ENCODE data around the gene PLET1.

Gene PLET1

DNA sequence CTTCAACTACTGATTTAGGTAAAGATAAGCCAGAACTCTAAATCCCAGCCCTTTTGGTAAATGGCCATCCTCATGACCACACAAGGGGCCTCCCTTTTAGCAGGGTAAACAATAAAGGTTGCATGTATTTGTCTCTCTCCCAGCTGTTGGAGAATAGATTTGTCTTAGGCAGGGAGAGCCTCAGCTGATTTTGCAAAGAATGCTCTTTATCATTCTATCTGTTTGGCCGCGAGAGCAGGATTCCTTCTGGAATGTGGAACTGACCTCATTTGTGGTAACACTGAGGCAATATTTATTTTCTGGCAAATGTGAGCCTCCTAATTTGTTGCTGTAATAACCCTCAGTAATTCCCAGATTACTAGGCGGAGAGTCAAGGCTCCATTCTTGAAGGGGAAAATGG is 19.2 kb downstream of the PLET1 start:
- no peak for DNase-seq (ENCODE audit: low spot score)

DNA sequence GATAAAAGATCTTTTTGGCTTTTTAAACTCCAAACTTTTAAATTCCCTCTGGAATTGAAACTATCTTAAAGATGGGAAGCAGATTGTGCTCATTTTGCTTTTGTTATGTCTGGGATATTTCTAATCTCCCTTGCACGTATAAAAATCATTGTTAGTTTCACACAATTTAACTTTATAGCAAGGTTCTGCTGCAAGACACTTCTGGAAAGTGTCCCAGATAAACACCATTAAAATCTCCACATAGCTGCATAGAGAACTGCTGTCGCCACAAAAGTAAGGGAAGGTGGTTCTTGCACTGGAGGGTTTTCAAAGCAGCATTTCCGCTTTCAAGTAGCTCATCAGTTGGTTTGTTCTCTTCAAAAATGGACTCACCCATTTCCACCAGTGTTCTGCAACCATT is 22.6 kb downstream of the PLET1 start:
- DNase-seq (ENCODE audit: low spot score), result no peak

DNA sequence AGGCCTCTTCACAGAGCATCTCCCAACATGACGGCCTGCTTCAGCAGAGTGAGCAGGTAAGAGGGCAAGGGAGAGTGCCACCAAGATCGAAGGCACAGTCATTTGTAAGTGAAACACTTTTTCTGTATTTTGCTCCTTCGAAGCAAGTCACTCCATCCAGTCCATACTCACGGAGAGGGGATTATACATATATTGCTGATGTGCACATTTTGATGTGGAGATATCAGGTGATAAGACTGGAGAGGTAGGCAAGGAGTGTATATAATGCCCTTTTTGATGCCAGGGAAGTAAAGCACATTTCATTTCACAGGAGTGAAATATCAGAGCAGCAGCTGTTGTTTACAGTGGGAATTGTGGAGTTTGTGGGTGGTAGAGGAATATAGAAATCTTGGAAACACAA is 23.2 kb downstream of the PLET1 start:
- DNase-seq (ENCODE audit: low spot score), result no peak

DNA sequence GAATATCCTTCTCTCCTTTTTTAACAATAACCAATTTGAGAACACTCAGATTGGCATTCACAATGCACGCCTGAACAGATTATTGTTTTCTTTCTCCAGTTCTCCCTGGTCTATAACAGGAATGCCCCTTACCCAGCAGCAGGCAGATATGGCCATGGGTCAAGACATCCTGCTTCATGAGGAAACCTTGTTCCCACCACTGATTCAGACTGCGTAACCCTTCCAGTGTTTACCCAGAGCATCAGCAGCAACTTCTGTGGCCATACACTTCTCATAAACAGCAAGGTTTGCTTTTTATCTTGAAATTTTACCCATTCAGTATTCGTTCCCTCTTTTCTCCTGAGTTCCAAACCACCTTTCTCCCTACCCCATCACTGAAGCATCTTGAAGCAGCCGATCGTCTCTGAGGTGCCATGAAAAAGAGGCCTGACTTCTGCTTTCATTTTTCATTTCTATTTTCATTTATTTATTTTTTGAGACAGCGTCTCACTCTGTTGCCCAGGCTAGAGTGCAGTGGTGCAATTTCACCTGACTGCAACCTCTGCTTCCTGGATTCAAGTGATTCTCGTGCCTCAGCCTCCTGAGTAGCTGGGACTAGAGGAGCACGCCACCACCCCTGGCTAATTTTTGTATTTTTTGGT is 24.8 kb downstream of the PLET1 start:
- no peak for DNase-seq (ENCODE audit: low spot score)

DNA sequence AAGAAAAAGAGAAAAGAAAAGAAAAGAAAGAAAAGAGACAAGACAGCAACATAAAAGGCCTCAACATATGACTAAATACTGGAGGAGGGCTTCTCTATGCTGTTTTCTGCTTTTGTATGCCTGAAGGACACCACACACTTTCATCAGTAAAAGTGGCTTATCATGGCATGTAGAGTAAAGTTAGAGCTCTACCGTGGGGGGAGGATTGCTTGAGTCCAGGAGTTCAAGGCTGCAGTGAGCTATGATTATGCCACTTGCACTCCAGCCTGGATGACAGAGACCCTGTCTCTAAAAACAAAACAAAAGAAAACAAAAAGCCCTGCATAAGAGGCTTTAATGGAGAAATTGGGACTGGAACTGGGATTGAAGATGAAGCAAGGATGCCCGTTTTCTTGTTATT is 28.7 kb downstream of the PLET1 start:
- DNase-seq (ENCODE audit: low spot score), result no peak

DNA sequence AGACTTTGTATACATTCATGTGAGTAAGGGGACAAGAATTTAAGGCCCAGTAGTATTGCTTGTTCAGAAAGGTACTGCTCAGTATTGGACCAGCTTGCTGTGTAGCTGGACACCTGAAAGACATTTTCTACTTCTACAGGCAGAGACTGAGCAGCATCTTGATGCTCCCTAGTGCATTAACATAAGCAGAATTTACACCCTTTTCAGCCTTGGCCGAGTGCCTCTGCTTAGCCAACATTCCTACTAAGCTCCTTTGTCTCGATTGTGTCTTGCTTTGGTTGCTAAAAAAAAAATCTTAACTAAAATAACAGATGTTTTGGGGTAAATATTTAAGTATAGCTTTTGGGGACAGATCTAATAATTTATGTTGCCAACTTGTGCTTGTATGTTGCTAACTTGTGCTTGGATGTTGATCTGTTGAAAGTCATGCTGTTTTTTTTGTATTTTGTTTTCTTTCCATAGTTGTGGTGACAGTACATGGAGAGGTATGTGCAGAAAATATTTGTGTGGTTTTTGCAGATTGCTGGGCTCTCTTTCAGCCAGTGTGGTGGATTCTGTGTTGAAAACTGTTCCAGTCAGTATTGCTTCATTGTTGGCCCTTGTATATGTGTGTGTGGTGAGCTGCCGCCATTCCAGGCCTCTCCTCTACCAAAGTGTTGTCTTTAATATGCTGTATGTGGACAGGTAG is 30.8 kb downstream of the PLET1 start:
- DNase-seq (ENCODE audit: low spot score), result no peak

DNA sequence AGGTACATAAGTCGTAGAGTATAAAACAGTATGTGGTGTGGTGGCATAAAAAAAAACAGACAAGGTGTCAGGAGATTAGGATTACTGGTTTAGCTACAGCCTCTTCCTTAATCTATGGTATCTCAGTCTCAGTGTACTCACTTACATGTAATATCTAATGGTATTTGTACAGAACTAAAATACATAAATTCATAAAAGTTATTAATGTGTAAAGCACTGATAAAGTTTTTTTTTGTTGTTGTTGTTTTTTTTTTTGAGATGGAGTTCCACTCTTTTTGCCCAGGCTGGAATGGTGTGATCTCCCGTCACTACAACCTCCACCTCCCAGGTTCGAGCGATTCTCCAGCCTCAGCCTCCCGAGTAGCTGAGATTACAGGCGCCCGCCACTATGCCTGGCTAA is 31.5 kb downstream of the PLET1 start:
- DNase-seq (ENCODE audit: low spot score), result no peak

DNA sequence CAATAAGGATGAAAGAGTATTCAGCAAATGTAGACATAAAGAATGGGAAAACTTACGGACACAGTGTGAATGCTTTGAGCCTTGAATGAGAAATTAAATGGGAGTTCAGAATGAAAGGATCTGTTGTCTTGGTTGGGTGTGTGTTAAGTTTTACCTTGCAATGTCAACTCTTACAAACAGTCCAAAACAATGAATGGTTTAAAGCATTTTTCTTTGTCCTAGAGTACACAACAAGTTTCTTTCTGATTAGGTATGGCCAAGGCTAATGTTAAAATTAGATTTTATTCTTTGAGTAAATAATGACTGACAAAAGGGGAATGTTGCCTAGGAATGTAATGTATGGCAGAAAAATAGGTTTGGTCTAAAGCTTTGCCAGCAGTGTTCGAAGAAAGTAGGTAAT is 32.0 kb downstream of the PLET1 start:
- no peak for DNase-seq (ENCODE audit: low spot score)

DNA sequence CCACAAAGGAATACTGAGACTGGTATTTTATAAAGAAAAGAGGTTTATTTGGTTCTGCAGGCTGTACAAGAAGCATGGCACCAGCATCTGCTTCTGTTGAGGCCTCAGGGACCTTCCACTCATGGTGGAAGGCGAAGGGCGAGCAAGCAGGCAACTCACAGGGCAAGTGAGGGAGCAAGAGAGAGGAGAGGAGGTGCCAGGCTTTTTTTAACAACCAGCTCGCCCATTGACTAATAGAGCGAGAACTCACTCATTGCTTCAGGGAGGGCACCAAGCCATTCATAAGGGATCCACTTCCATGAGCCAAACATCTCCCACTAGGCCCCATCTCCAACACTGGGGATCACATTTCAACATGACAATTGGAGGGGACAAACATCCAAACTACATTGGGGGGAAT is 33.2 kb downstream of the PLET1 start:
- DNase-seq (ENCODE audit: low spot score), result no peak

DNA sequence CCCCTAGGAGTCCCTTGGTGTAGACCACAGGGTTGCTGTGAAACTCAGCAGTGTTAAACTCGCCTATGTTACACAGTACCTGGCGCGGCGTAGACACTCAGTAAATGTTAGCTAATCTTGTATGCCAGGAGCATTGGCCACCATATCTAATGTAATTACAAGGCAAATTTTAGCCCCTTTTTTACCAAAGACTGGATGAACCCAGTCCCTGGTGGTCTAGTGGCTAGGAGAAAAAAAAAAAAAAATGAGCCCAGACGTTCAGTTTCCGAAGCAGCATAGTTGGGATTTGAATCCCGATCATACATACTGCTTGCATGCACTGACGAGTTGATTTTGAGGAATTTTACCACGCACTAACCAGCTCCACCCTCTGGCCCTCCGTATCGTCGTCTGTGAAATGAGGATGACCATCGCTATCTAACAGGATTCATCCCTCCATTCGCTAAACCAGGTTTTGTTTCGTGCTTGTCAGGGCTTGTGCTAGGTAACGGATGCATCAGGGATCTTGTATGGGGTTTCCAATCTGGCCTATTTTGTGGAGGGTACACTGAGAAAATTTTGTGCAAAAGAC is 33.7 kb downstream of the PLET1 start:
- peak; percentile 16 for DNase-seq (ENCODE audit: low spot score)

DNA sequence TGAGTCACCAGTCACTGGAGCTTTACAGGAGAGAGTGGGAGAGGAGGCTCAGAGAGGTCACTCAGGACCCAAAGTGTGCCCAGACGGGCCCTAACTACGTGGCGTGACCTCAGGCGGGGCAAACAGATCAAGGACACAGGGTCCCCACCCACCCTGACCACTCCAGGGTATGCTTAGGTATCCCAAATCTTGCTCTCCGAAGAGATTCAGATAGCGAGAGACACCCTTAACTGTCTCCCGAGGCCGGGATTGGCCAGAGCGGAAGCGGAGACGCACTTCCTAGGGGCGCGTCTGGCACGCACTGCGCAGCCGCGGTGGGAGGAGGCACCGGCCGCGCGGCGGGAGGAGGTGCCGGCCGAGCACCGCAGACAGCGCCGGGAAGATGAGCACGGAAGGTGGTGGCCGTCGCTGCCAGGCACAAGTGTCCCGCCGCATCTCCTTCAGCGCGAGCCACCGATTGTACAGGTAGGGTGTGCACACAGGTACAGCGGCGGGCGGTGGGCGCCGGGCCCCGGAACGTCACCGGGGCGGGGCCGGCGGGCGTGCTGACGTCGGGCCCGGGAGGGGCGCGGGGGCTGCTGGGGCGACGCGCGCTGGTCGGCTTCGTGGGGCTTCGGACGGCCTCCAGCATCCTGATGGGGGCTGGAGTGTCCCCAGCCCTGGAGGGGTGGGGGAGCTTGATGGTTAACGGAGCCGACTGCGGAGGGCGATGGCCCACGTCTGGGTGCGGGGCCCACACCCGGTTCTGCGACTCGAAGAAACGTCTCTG is 34.4 kb downstream of the PLET1 start, which contains the start of gene PTS:
Gene PTS (plus strand): TSS at position 367 of the 769 bp plus-strand sequence. CDS start 16 bp downstream, at position 383.
- peak; percentile 90 for DNase-seq (ENCODE audit: low spot score)

DNA sequence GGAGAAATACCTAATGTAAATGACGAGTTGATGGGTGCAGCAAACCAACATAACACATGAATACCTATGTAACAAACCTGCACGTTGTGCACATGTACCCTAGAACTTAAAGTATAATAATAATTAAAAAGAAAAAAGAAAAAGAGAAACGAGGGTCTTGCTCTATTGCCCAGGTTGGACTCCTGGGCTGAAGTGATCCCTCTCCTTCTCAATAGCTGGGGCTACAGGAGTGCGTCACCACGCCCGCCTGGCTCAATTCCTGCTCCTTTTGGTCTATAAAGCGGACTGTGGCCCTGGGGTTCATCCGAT is 35.0 kb downstream of the PLET1 start:
- DNase-seq (ENCODE audit: low spot score), result no peak

DNA sequence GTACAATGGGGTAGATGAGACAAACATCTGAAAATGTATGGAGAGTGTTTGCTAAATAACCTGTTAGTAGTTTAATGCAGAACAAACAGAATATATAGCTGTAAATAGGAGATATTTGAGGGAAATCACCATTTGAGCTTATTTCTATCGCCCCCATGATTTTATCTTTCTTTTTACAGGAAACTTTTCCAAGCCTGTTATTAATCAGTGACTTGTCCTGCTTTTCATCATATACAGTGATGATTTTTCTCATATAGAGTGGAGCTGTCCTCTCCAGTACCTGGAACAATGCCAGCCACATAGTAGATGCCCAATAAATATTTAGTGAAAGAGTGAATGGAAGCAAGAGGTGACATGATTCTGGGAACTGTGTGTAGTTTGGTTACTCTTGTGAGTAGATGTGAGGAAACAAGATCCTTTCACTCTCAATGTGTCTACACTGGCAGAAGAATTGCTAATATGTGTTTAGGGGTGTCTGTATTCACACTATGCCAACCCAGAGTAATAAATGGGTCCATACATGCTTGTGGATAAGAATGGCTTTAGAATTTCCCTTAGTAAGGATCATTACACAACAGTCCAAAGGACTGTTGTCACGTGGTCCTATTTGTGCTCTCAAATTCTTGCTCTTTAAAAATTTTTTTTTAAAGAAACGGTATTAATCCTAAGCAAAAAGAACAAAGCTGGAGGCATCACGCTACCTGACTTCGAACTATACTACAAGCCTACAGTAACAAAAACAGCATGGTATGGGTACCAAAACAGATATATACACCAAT is 36.7 kb downstream of the PLET1 start:
- DNase-seq (ENCODE audit: low spot score), result no peak

DNA sequence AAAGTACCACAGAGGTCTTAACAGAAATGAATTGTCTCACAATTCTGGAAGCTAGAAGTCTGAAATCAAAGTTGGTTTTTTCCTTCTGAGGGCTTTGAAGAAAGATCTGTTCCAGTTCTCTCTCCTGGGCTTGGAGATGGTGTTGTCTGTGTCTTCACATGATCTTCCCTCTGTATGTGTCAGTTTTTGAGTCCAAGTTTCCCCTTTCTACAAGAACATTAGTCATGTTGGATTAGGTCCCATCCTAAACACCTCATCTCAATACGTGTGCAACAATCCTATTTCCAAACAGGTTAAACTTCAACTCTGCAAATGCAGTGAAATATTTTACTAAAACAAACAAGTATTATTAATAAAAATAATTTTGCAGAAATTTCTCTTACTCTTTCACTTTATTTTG is 37.5 kb downstream of the PLET1 start:
- no peak for DNase-seq (ENCODE audit: low spot score)

DNA sequence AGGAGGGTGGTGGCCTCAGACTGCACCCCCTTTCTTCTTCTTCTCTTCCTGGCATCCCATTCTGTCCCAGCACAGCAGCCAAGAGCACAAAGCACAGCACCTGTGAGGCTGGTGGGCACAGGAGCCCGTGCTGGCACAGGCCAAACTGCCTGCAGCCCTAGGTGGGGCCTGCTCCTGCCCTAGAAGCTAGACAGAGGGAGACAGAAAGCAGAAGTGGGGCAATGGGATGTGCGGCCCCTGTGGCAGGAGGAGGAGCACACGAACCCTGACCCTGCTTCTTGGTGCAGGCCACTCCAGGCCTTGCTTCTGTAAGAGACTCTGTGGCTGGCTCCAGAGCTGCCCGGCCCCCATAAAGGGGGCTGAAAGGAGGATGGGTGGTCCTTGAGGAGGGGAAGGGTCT is 38.4 kb downstream of the PLET1 start:
- DNase-seq (ENCODE audit: low spot score), result no peak

DNA sequence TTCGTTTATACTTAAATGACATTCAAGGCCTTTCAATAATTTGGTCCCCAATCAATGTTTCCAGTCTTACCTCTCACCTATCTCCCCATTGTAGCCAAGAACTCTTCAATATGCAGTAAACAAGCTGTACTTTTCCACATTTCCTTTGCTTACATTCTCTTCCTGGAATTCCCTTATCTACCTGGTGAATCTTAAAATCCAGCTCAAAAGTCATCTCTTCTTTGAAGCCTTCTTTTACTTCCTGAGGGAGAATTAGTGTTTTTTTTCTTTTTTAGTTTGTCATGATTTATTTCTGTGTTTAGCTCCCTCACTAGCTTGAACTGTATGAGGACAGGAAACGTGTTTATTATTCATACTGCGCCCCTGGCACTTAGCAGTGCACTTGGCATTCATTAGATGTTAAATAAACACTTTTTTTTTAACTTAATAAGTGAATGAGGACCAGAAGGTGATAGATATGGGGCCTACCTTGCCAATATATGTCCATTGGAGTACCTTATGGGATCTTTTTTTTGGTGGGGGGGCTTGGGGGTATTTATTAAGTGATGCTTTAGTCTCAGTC is 39.3 kb downstream of the PLET1 start:
- DNase-seq (ENCODE audit: low spot score), result no peak

DNA sequence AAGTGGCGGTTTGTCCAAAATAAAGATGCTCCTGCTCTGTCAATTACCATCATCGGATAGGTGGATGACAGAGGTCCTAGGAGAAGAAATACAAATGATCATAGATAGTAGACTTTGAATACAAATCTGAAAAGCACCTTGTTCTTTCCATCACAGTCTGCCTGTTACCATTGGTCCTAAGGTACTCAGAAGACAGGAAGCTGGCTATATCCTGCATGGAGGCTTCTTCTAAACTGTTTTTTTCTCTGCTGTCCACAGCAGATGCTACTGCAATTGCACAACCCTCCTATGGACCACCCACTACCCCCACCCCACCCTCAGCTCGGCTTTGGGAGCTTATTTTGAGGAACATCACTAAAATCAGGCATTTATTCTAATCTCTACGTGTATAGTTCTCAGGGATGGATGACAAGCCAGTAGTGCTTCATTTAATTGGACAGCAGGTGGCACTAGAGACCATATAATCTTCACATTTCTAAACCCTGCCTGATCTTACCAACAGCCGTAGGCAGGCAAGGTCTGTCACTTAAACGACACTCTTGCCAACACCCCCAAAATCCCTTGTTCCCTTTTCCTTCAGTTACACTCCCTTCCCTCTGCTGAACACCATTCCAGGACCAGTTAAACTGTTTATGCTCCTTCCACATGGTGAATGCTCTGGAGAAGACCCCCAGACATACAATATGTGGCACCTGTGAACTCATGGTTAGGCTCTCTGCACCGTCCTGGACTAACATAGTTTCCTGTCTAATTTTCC is 41.0 kb downstream of the PLET1 start:
- peak; percentile 61 for DNase-seq (ENCODE audit: low spot score)

DNA sequence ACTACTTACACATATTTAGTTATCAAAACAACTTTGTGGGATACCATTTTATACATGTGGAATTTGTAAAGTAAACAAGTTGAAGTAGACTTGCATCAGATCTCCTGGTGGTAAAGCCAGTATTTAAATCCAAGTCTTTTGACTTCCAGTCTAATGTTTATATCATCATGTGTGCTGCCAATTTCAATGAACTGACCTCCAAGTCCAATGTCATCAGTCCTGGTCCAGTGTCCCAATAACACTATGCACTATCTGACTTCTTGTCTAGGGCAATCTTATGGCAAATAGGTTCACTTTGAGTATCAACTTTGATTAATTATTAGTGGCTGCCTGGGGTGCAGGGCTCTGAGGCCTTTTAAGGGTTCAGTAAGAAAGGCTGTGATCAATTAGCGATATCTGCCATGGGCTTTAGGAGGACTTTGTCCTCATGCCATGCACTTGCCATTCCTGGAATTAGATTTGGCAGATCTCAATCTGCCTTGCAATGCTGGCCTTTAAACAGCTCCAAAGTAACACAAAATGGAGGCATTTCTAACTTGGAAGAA is 44.0 kb downstream of the PLET1 start:
- no peak for DNase-seq (ENCODE audit: low spot score)

DNA sequence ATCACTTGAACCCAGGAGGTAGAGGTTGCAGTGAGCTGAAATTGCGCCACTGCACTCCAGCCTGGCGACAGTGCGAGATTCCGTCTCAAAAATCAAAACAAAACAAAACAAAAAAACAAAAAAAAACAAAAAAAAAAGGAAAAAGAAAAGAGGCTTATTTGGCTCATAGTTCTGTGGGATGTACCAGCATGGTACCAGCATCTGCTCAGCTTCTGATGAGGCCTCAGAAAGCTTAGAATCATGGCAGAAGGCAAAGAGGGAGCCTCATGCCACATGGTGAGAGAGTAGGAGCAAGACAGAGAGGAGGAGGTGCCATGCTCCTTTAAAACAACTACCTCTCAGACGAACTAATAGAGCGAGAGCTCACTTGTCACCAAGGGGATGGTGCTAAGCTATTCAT is 45.0 kb downstream of the PLET1 start:
- no peak for DNase-seq (ENCODE audit: low spot score)

DNA sequence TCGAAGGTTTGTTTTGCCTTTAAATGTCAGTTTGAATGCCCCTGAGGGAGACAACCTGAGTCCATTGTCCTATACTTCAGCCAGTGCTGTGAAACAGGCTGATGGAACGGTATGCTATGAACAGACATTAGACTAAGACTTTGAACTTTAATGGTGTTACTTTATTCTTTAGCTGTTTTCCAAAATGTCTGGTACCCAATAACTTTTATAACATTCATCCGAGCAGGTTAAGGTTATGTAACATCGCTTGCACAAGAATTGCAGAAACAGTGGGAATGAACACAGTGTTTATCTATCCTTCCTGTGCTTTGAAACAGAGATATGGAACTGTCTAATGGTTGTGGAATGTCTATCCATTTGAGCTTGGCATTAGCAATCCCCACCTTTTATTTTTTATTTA is 46.9 kb downstream of the PLET1 start:
- DNase-seq (ENCODE audit: low spot score), result no peak

DNA sequence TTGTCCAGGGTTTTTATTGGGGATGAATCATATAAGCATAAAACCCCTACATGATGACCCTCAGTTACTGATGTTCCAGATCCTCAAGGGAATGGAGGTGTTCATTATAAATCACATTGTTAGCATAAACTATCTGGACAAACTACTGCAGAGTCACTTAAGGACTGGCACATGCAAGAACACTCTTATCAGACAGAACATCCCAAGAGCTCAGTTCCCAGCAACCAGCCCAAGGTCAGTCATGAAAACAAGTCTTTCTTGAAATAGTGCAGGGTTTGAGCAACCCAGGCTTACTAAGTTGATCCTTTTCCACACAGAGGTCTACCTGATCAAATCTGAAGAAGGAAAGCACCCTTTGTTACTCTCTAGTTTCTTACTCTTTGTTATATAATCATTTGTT is 48.0 kb downstream of the PLET1 start:
- no peak for DNase-seq (ENCODE audit: low spot score)

Data from COLO829 (cell line).